Keratinocyte (primary cell): ENCODE results near the gene TRAP1. TPM values are rescaled to one million over a fixed set of nuclear protein-coding genes. Genes with fewer than 3 reads are reported as not detected.

Experiments
- DNase-seq: peaks from one replicate; pipeline ENCODE4 v3.0.0-alpha.2; 2011; ENCODE audit warnings: low read depth, missing footprints, low spot score
- FAIRE-seq: peaks from 2 replicates; lab custom pipeline; 2011; peaks lifted over from hg19 to GRCh38; lab: Jason Lieb, UNC
- H2AFZ ChIP-seq: 2 replicates; pipeline ENCODE4 v1.6.0; 2012; ENCODE audit warnings: low read length, control low read depth, inconsistent platforms; ENCODE audit not compliant: control insufficient read depth
- H3K27ac ChIP-seq: 2 replicates; pipeline ENCODE4 v1.5.1; 2011; ENCODE audit warnings: low read length; ENCODE audit not compliant: control insufficient read depth, insufficient read depth
- H3K27me3 ChIP-seq: 3 replicates; pipeline ENCODE4 v1.6.0; 2011; ENCODE audit warnings: low read length; ENCODE audit not compliant: control insufficient read depth, insufficient read depth; ENCODE audit errors: extremely low read depth
- H3K36me3 ChIP-seq, 2 experiments: 2 replicates in 1 of 2; 3 replicates in 1 of 2; pipeline ENCODE4 v1.5.1; 2011; ENCODE audit warnings: low read length in 2 of 2, mild to moderate bottlenecking in 1 of 2; ENCODE audit not compliant: control insufficient read depth in 2 of 2, insufficient read depth in 2 of 2; ENCODE audit errors: extremely low read depth in 1 of 2
- H3K4me1 ChIP-seq: 3 replicates; pipeline ENCODE4 v1.5.1; 2011; ENCODE audit warnings: low read length; ENCODE audit not compliant: control insufficient read depth, insufficient read depth; ENCODE audit errors: extremely low read depth
- H3K4me2 ChIP-seq: 3 replicates; pipeline ENCODE4 v1.6.0; 2011; ENCODE audit warnings: low read depth, low read length; ENCODE audit not compliant: control insufficient read depth, insufficient read depth; ENCODE audit errors: extremely low read depth
- H3K4me3 ChIP-seq, 3 experiments: fragments of 200-600 bp in 1 of 3; sonication (generic) in 1 of 3; 2 replicates in 2 of 3; 3 replicates in 1 of 3; pipeline ENCODE4 v1.5.1; 2011 to 2016; ENCODE audit warnings: low read length in 3 of 3, mild to moderate bottlenecking in 3 of 3, control low read depth in 2 of 3, inconsistent platforms in 1 of 3, low read depth in 1 of 3, mixed read lengths in 1 of 3, mixed run types in 1 of 3, moderate library complexity in 1 of 3; ENCODE audit not compliant: control insufficient read depth in 2 of 3, insufficient read depth in 2 of 3; ENCODE audit errors: extremely low read depth in 1 of 3
- H3K79me2 ChIP-seq: 2 replicates; pipeline ENCODE4 v1.6.0; 2012; ENCODE audit warnings: low read length; ENCODE audit not compliant: control insufficient read depth, insufficient read depth
- H3K9ac ChIP-seq: 3 replicates; pipeline ENCODE4 v1.6.0; 2011; ENCODE audit warnings: low read length; ENCODE audit not compliant: control insufficient read depth, insufficient read depth; ENCODE audit errors: extremely low read depth
- H3K9me1 ChIP-seq: 3 replicates; pipeline ENCODE4 v1.6.0; 2011; ENCODE audit warnings: low read length; ENCODE audit not compliant: control insufficient read depth, insufficient read depth; ENCODE audit errors: extremely low read depth
- H3K9me3 ChIP-seq: 2 replicates; pipeline ENCODE4 v1.5.1; 2012; ENCODE audit warnings: low read depth, low read length; ENCODE audit not compliant: control insufficient read depth
- H4K20me1 ChIP-seq: 3 replicates; pipeline ENCODE4 v1.6.0; 2011; ENCODE audit warnings: low read length; ENCODE audit not compliant: control insufficient read depth, insufficient read depth; ENCODE audit errors: extremely low read depth
- CTCF ChIP-seq, 3 experiments: IDR thresholded peaks in 1 of 3; conservative IDR thresholded peaks in 1 of 3; optimal IDR thresholded peaks in 1 of 3; 2 replicates in 2 of 3; 3 replicates in 1 of 3; pipeline versions ENCODE3 to v1.5.1; 2011; ENCODE audit warnings: low read length in 3 of 3, mild to moderate bottlenecking in 3 of 3, moderate library complexity in 2 of 3, control low read depth in 1 of 3, inconsistent platforms in 1 of 3; ENCODE audit not compliant: insufficient read depth in 2 of 3; ENCODE audit errors: extremely low read depth in 1 of 3
- EZH2 ChIP-seq: IDR thresholded peaks from one replicate; pipeline ENCODE4 v1.6.1; 2012; ENCODE audit warnings: inconsistent platforms, mild to moderate bottlenecking, low read length, moderate library complexity
- dilution Hi-C: fragments of 300-500 bp; cut with MboI; formaldehyde crosslinking; loops from one replicate; pipeline ENCODE4 v1.7.0; 2020; ENCODE audit warnings: low sequenced_read_pairs; ENCODE audit not compliant: extremely low pct_ligation_motif_present
- polyA plus RNA-seq, 5 experiments: library from polyadenylated mRNA; depleted of rRNA in 3 of 5; stranded (reverse) in 3 of 5; stranded (forward) in 1 of 5; unstranded in 1 of 5; fragments of >200 nt; gene quantifications; 1 replicate in 1 of 5; 2 replicates in 3 of 5; 3 replicates in 1 of 5; pipeline versions ENCODE4 v1.2.1 to v1.2.3, GENCODE V29; 2011 to 2012; ENCODE audit warnings: missing spikeins in 2 of 5, low read depth in 1 of 5, low replicate concordance in 1 of 5

The TRAP1 gene
- polyA plus RNA-seq, 1 donor (not counting 4 experiments of a cell fraction or from before 2014, with no cell fraction given), result 106 TPM

DNA sequence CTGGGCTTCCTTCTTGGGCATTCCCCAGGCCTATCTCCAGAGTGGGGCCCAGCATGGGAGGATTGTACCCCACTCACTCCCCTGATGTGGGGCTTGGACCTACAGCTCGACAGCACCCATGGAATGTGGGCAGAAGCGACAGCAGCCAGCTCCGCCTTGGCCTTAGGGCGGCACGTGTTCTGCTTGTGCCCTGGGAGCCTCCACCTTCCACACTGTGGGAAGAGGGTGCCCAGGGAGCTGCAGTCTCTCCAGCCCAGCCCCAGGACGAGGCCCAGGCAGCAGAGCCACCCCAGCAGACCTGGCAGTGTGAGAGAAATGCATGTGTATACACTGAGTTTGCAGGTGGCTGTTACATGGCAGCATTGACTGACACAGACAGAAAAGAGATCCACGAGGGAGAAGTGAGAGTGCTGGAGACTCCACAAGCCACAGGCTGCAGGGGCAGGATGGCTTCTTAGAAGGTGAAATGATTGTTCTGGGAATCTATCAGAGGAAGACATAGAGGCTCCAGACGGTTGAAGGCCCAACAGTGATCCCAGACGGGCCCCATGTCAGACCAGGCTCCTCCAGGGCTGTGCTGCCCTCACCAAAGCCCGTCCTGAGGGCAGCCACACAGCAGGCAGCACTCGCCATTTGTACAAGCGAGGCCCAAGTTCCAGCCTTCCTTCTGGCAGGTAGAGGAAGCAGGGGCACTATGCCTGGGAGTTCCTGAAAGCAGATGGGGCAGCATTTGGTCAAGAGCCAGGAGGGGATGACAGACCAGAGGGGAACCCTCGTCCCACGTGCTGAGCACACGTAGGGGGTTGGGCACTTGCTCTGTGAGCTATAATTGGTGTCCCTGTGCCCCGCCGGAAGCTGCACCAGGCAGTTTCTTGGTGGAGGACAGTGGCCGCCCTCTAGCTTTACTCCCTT is 65.6 kb downstream of the TRAP1 start:
- H3K4me2 ChIP-seq, result no peak overlapping the region
- H3K4me1 ChIP-seq, result no peaks in the 10 kb centered on the region
- H3K9ac ChIP-seq, result no peak overlapping the region
- peaks cover 14 to 15% of the 10 kb centered on the region in 2 experiments for H3K36me3 ChIP-seq
- H4K20me1 ChIP-seq, result peaks cover 4% of the 10 kb centered on the region
- no peak overlapping the region for H2AFZ ChIP-seq
- dilution Hi-C loops, result no loop called here
- H3K79me2 ChIP-seq, result no peaks in the 10 kb centered on the region
- no peaks in the 10 kb centered on the region for H3K9me1 ChIP-seq
- H3K27ac ChIP-seq, result no peak overlapping the region
- FAIRE-seq (no peak), DNase-seq (no peak)
- H3K4me3 ChIP-seq, result no peak overlapping the region
- H3K27me3 ChIP-seq, result no peaks in the 10 kb centered on the region
- no peaks in the 10 kb centered on the region for H3K9me3 ChIP-seq
- TF ChIP-seq CTCF (optimal IDR thresholded peaks at IDR 0.05 in 1 of 3, IDR thresholded peaks at IDR 0.05 in 1 of 3, conservative IDR thresholded peaks at IDR 0.05 in 1 of 3; ENCODE audit: extremely low read depth in 1 of 3, insufficient read depth in 2 of 3, low read length in 3 of 3) (no peak), EZH2 (no peak)

DNA sequence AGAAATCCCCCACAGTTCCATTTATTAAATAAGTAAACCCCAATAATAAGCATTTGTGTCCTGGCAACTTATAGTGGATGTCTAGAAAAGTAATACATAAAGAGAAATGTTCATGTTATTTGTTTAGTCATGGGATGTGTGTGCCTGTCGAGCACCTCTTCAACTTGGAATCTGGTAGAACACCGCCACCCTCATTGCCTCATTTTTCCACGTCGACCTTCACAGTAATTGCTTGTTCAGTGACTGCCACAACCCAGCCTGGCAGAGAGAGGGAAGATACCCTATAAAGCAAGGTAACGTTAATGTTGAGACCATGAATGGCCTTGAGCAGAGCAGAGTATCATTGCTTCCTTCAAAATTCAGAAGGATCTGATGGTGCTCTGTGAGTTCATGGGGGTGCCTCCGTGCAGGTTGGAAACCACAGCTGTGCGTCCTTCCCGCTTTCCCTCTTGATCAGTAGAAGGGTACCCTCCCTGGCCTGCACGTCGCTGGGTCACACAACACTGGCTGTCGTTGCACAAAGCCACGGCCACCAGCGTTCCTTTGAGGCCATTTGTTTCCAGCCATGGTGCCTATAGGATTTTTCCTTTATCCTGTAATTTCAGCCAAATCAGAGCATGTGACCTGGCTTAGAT is 66.6 kb downstream of the TRAP1 start:
- H3K4me3 ChIP-seq, result no peak overlapping the region
- dilution Hi-C loops, result no loop called here
- H3K9ac ChIP-seq, result no peak overlapping the region
- H3K9me1 ChIP-seq, result no peaks in the 10 kb centered on the region
- H3K4me2 ChIP-seq, result no peak overlapping the region
- no peaks in the 10 kb centered on the region for H3K9me3 ChIP-seq
- no peak for FAIRE-seq
- peaks cover 11 to 14% of the 10 kb centered on the region in 2 experiments for H3K36me3 ChIP-seq
- no peaks in the 10 kb centered on the region for H3K4me1 ChIP-seq
- no peak overlapping the region for H3K27ac ChIP-seq
- H3K79me2 ChIP-seq, result no peaks in the 10 kb centered on the region
- no peak for DNase-seq
- H4K20me1 ChIP-seq, result peaks cover 4% of the 10 kb centered on the region
- TF ChIP-seq CTCF (optimal IDR thresholded peaks at IDR 0.05 in 1 of 3, IDR thresholded peaks at IDR 0.05 in 1 of 3, conservative IDR thresholded peaks at IDR 0.05 in 1 of 3; ENCODE audit: extremely low read depth in 1 of 3, insufficient read depth in 2 of 3, low read length in 3 of 3), result no peak
- TF ChIP-seq EZH2, result no peak
- no peak overlapping the region for H2AFZ ChIP-seq
- no peaks in the 10 kb centered on the region for H3K27me3 ChIP-seq
